K562 (cell line): ENCODE results near the gene WSCD1. TPM values are rescaled to one million over a fixed set of nuclear protein-coding genes. Genes with fewer than 3 reads are reported as not detected.

ENCODE experiments used
- ATAC-seq: fragments of 200-7000 bp; cut with Tn5 transposase; 3 replicates; pipeline ENCODE4 v1.9.1; 2020; ENCODE audit warnings: moderate library complexity
- BruUV-seq: library from RNA; stranded (reverse); fragments of 400-500 nt; replicated peaks from 2 replicates; lab custom pipeline; 2021; lab: Mats Ljungman, UMichigan
- CTCF ChIA-PET: fragments of 300-600 bp; formaldehyde crosslinking; extraction: SDS; loops from one replicate; lab custom pipeline; 2021; ENCODE audit warnings: low intra/inter-chr PET ratio; lab: Yijun Ruan, JAX
- POLR2A ChIA-PET: fragments of 300-600, 350-650 bp; sonication (Branson Sonifier 250); formaldehyde crosslinking; extraction: SDS; loops from one replicate; lab custom pipeline; 2021; ENCODE audit warnings: antibody characterized with exemption, inconsistent platforms; lab: Yijun Ruan, JAX
- DNase-seq, 4 experiments: peaks; one replicate each; pipeline versions ENCODE4 v3.0.0 to v3.0.0-alpha.2; 2011 to 2018; ENCODE audit warnings: low spot score in 3 of 4, mixed read lengths in 3 of 4; ENCODE audit errors: extremely low read depth in 1 of 4
- FAIRE-seq: peaks from 2 replicates; lab custom pipeline; 2011; peaks lifted over from hg19 to GRCh38; lab: Jason Lieb, UNC
- H2AFZ ChIP-seq: 2 replicates; pipeline ENCODE4 v1.6.0; 2011; ENCODE audit warnings: low read depth, low read length, control low read depth, inconsistent platforms
- H3K27ac ChIP-seq: fragments of 200-600 bp; 3 replicates; pipeline ENCODE4 v1.8.0; 2011; ENCODE audit warnings: low read depth, mild to moderate bottlenecking, control low read depth, inconsistent platforms, low read length, moderate library complexity, mixed read lengths; ENCODE audit errors: extremely low read depth
- H3K27me3 ChIP-seq, 2 experiments: fragments of 300-600 bp in 1 of 2; 2 replicates in 1 of 2; 3 replicates in 1 of 2; pipeline versions ENCODE4 v1.6.0 to v1.8.0; 2011; ENCODE audit warnings: inconsistent platforms in 2 of 2, low read length in 2 of 2, mild to moderate bottlenecking in 1 of 2, mixed read lengths in 1 of 2, moderate library complexity in 1 of 2; ENCODE audit not compliant: control insufficient read depth in 2 of 2, insufficient read depth in 2 of 2
- H3K36me3 ChIP-seq: fragments of 300-600 bp; 3 replicates; pipeline ENCODE4 v1.8.0; 2011; ENCODE audit warnings: mild to moderate bottlenecking, low read length, inconsistent platforms; ENCODE audit not compliant: control insufficient read depth, insufficient read depth
- H3K4me1 ChIP-seq, 2 experiments: fragments of 200-600 bp in 1 of 2; replicated peaks in 1 of 2; 2 replicates in 1 of 2; 3 replicates in 1 of 2; pipeline versions ENCODE4 v1.5.1 to v1.8.0; 2011; ENCODE audit warnings: inconsistent platforms in 2 of 2, low read length in 2 of 2, mild to moderate bottlenecking in 1 of 2, mixed read lengths in 1 of 2, moderate library complexity in 1 of 2; ENCODE audit not compliant: control insufficient read depth in 2 of 2, insufficient read depth in 2 of 2
- H3K4me2 ChIP-seq: 2 replicates; pipeline ENCODE4 v1.6.1; 2011; ENCODE audit warnings: low read length, control low read depth, inconsistent platforms, mixed read lengths; ENCODE audit not compliant: insufficient read depth
- H3K4me3 ChIP-seq: fragments of 200-600 bp; sonication (generic), shearing (Covaris generic); 2 replicates; pipeline ENCODE4 v1.5.1; 2016; ENCODE audit warnings: control low read depth, inconsistent platforms
- H3K79me2 ChIP-seq: fragments of 200-600 bp; 3 replicates; pipeline ENCODE4 v1.8.0; 2011; ENCODE audit warnings: low read length, inconsistent platforms; ENCODE audit not compliant: control insufficient read depth, insufficient read depth
- H3K9ac ChIP-seq, 2 experiments: 2 replicates each; pipeline versions ENCODE4 v1.6.0 to v1.6.1; 2011; ENCODE audit warnings: low read depth in 2 of 2, low read length in 2 of 2, control low read depth in 1 of 2, inconsistent platforms in 1 of 2, mild to moderate bottlenecking in 1 of 2, mixed read lengths in 1 of 2; ENCODE audit not compliant: insufficient read depth in 1 of 2
- H3K9me1 ChIP-seq: one replicate; pipeline ENCODE4 v1.6.0; 2011; ENCODE audit warnings: inconsistent platforms, mild to moderate bottlenecking, low read length, moderate library complexity; ENCODE audit not compliant: control insufficient read depth, insufficient read depth
- H3K9me3 ChIP-seq: replicated peaks from 2 replicates; pipeline ENCODE4 v1.5.1; 2011; ENCODE audit warnings: low read depth, low read length, inconsistent platforms; ENCODE audit not compliant: control insufficient read depth, insufficient read depth
- H4K20me1 ChIP-seq: replicated peaks from 2 replicates; pipeline ENCODE4 v1.6.1; 2011; ENCODE audit warnings: low read length, inconsistent platforms, mixed read lengths; ENCODE audit not compliant: control insufficient read depth, insufficient read depth
- BRD4 ChIP-seq: fragments of 200-600 bp; sonication (generic); IDR thresholded peaks from 2 replicates; pipeline ENCODE4 v1.6.1; 2017; ENCODE audit warnings: inconsistent platforms
- CBX3 ChIP-seq, 2 experiments: IDR thresholded peaks; 1 replicate in 1 of 2; 2 replicates in 1 of 2; pipeline ENCODE4 v1.6.1; 2012; ENCODE audit warnings: inconsistent platforms in 2 of 2, low read length in 2 of 2, borderline replicate concordance in 1 of 2, control low read depth in 1 of 2
- CTBP1 ChIP-seq: fragments of 450-650 bp; IDR thresholded peaks from 2 replicates; pipeline ENCODE4 v1.6.1; 2016; ENCODE audit warnings: borderline replicate concordance
- FOXK2 ChIP-seq, 2 experiments: fragments of 450-650 bp; IDR thresholded peaks in 1 of 2; conservative IDR thresholded peaks in 1 of 2; 2 replicates each; pipeline ENCODE4 v1.6.1; 2016; ENCODE audit warnings: low read depth in 2 of 2, mild to moderate bottlenecking in 1 of 2
- MGA ChIP-seq: fragments of 450-650 bp; IDR thresholded peaks from 2 replicates; pipeline ENCODE4 v1.6.1; 2016; ENCODE audit warnings: mild to moderate bottlenecking, moderate library complexity
- MYNN ChIP-seq, 2 experiments: sonication (generic); formaldehyde crosslinking in 1 of 2; IDR thresholded peaks; 2 replicates each; pipeline versions ENCODE4 v1.5.0 to v1.6.1; 2016 to 2020; ENCODE audit warnings: antibody characterized with exemption in 1 of 2, missing genetic modification reagents in 1 of 2
- PTTG1 ChIP-seq: fragments of 450-650 bp; IDR thresholded peaks from 2 replicates; pipeline ENCODE4 v1.6.1; 2016; ENCODE audit warnings: low read depth, mild to moderate bottlenecking, missing genetic modification characterization, missing compliant biosample characterization
- SMAD4 ChIP-seq: fragments of 250-450 bp; sonication (Bioruptor Pico); conservative IDR thresholded peaks from 2 replicates; pipeline ENCODE4 v1.8.0; 2021; ENCODE audit warnings: inconsistent platforms, mild to moderate bottlenecking, moderate library complexity
- ZKSCAN1 ChIP-seq: fragments of 150-350 bp; IDR thresholded peaks from 2 replicates; pipeline ENCODE4 v1.6.1; 2016; ENCODE audit warnings: low read depth, low read length
- ZNF395 ChIP-seq: fragments of 200-800 bp; sonication (Bioruptor generic); IDR thresholded peaks from 2 replicates; pipeline ENCODE4 v1.6.1; 2017; ENCODE audit warnings: missing genetic modification characterization, missing compliant biosample characterization
- ZNF561 ChIP-seq: fragments of 450-650 bp; formaldehyde crosslinking; conservative IDR thresholded peaks from 2 replicates; pipeline ENCODE4 v1.4.0; 2020; ENCODE audit warnings: mild to moderate bottlenecking, moderate library complexity
- WGBS: fragments of 100-300 bp; shearing (Covaris generic); methylation state at CpG from one replicate; pipeline ENCODE4 v1.1.6; 2016; ENCODE audit warnings: low coverage, mixed read lengths; ENCODE audit not compliant: insufficient coverage; ENCODE audit errors: missing lambda C conversion rate; 5-methylcytosine and 5-hydroxymethylcytosine counted together
- in situ Hi-C: fragments of 300-500 bp; cut with MboI; formaldehyde crosslinking; loops from 4 replicates; pipeline ENCODE4 v1.15.0; 2018; ENCODE audit warnings: inconsistent platforms, mixed read lengths
- intact Hi-C: fragments of 100-400 bp; cut with micrococcal nuclease; formaldehyde crosslinking; loops from 2 replicates; pipeline ENCODE4 v1.14.2; 2022
- polyA plus RNA-seq, 8 experiments: library from polyadenylated mRNA; depleted of rRNA in 4 of 8; stranded (reverse) in 5 of 8; unstranded in 3 of 8; fragments of >200 nt; fragmentation: Nextera tagmentation in 2 of 8; fragmentation: Illumina TruSeq in 1 of 8; extraction: Ambion mirVana in 2 of 8; extraction: Trizol in 1 of 8; gene quantifications; 2 replicates each; pipeline versions ENCODE4 v1.2.1 to v1.2.3, GENCODE V29; 2011 to 2014; ENCODE audit warnings: inconsistent platforms in 1 of 8, missing spikeins in 1 of 8
- total RNA-seq, 7 experiments: library from RNA; depleted of rRNA in 6 of 7; stranded (reverse); fragments of >200 nt in 6 of 7; fragmentation: Illumina TruSeq in 2 of 7; extraction: Trizol in 2 of 7; gene quantifications; 2 replicates each; pipeline versions ENCODE4 v1.2.1 to v1.2.3, GENCODE V29; 2011 to 2021; ENCODE audit warnings: low replicate concordance in 1 of 7

The WSCD1 gene
- total and polyA plus RNA-seq, 9 of the 15 experiments (the other 6 are each of a cell fraction or from before 2014, with no cell fraction given): not detected

GRCh38 chr17:6064868-6065267 is 5.3 kb upstream of the WSCD1 start:
- BruUV-seq: no TSS peak
- Histone ChIP-seq H3K9ac (no peak overlapping the region), H3K27me3 (peaks cover 0 to 19% of the 10 kb centered on the region in 2 experiments; a peak in 3 of 5 replicates), H3K9me1 (no peaks in the 10 kb centered on the region), H3K4me1 (no peaks in the 10 kb centered on the region), H3K27ac (no peak overlapping the region), H3K9me3 (no peaks in the 10 kb centered on the region), H2AFZ (no peak overlapping the region), H4K20me1 (no peaks in the 10 kb centered on the region; the same call in 1 of the 2 replicates), H3K36me3 (no peaks in the 10 kb centered on the region), H3K4me2 (no peak overlapping the region), H3K4me3 (no peak overlapping the region), H3K79me2 (no peaks in the 10 kb centered on the region)
- CTCF ChIA-PET: no interaction called here
- DNase-seq (no peak), ATAC-seq (no peak), FAIRE-seq (no peak)
- in situ Hi-C loops: no loop called here
- POLR2A ChIA-PET: no interaction called here
- intact Hi-C loops: no loop called here
- WGBS: 3% methylated on average over 5 of the region's 6 CpGs
- TF ChIP-seq MYNN (IDR thresholded peaks at IDR 0.05): no peak
- TF ChIP-seq MYNN (CRISPR knock-in tag; IDR thresholded peaks at IDR 0.05): no peak
- no peak for TF ChIP-seq PTTG1 (tag)
- TF ChIP-seq FOXK2 (conservative IDR thresholded peaks at IDR 0.05 in 1 of 2, IDR thresholded peaks at IDR 0.05 in 1 of 2; ENCODE audit: low read depth in 2 of 2): no peak
- TF ChIP-seq ZKSCAN1: no peak
- no peak for TF ChIP-seq CTBP1
- no peak for TF ChIP-seq MGA
- TF ChIP-seq CBX3 (IDR thresholded peaks at IDR 0.05; ENCODE audit: borderline replicate concordance in 1 of 2, low read length in 2 of 2): no peak
- no peak for TF ChIP-seq ZNF561 (CRISPR knock-in tag)
- no peak for TF ChIP-seq BRD4
- TF ChIP-seq SMAD4 (CRISPR knock-in tag): no peak
- no peak for TF ChIP-seq ZNF395 (CRISPR knock-in tag)
